Liver (tissue), 9 donors: ENCODE results near the gene BLOC1S1. TPM values are rescaled to one million over a fixed set of nuclear protein-coding genes. Genes with fewer than 3 reads are reported as not detected.

ENCODE experiments used
- DNase-seq: peaks from one replicate; pipeline ENCODE4 v3.0.0-alpha.2; 2017; ENCODE audit warnings: low spot score
- H3K27ac ChIP-seq, 2 donors: one replicate each; pipeline ENCODE4 v1.7.0; 2013; ENCODE audit warnings: inconsistent platforms in 2 of 2, low read length in 2 of 2, control low read depth in 1 of 2, low read depth in 1 of 2, mild to moderate bottlenecking in 1 of 2
- H3K27me3 ChIP-seq, 4 donors: one replicate each; pipeline versions ENCODE4 v1.6.1 to v1.7.0; 2013; ENCODE audit warnings: low read length in 3 of 4, inconsistent platforms in 1 of 4, mild to moderate bottlenecking in 1 of 4, moderate library complexity in 1 of 4; ENCODE audit not compliant: control insufficient read depth in 4 of 4, insufficient read depth in 4 of 4
- H3K36me3 ChIP-seq, 4 donors: one replicate each; pipeline versions ENCODE4 v1.6.1 to v1.7.0; 2013; ENCODE audit warnings: low read length in 3 of 4, mild to moderate bottlenecking in 3 of 4, low read depth in 1 of 4, moderate library complexity in 1 of 4; ENCODE audit not compliant: control insufficient read depth in 4 of 4, insufficient read depth in 3 of 4
- H3K4me1 ChIP-seq, 4 donors: one replicate each; pipeline versions ENCODE4 v1.6.1 to v1.7.0; 2013; ENCODE audit warnings: low read length in 3 of 4, mild to moderate bottlenecking in 3 of 4, moderate library complexity in 1 of 4; ENCODE audit not compliant: control insufficient read depth in 4 of 4, insufficient read depth in 4 of 4
- H3K4me3 ChIP-seq, 3 donors: one replicate each; pipeline versions ENCODE4 v1.6.1 to v1.7.0; 2013; ENCODE audit warnings: low read length in 3 of 3, control low read depth in 1 of 3, low read depth in 1 of 3, mild to moderate bottlenecking in 1 of 3
- H3K9ac ChIP-seq, 2 donors: one replicate each; pipeline ENCODE4 v1.7.0; 2013; ENCODE audit warnings: low read length in 2 of 2, mild to moderate bottlenecking in 2 of 2, moderate library complexity in 2 of 2, control low read depth in 1 of 2, low read depth in 1 of 2
- H3K9me3 ChIP-seq, 4 donors: one replicate each; pipeline versions ENCODE4 v1.6.1 to v1.7.0; 2013; ENCODE audit warnings: low read length in 3 of 4; ENCODE audit not compliant: control insufficient read depth in 4 of 4
- EGR1 ChIP-seq, 2 donors: IDR thresholded peaks; 2 replicates each; pipeline ENCODE4 v1.6.1; 2016 to 2018; ENCODE audit warnings: antibody characterized with exemption in 2 of 2, low read depth in 2 of 2
- FOXA1 ChIP-seq: IDR thresholded peaks from 2 replicates; pipeline ENCODE4 v1.6.1; 2016; ENCODE audit warnings: antibody characterized with exemption
- FOXA2 ChIP-seq: IDR thresholded peaks from 2 replicates; pipeline ENCODE4 v1.6.1; 2016; ENCODE audit warnings: antibody characterized with exemption
- GABPA ChIP-seq, 2 donors: IDR thresholded peaks in 1 of 2; conservative IDR thresholded peaks in 1 of 2; 2 replicates each; pipeline ENCODE4 v1.6.1; 2016; ENCODE audit warnings: antibody characterized with exemption in 2 of 2, mild to moderate bottlenecking in 1 of 2, moderate library complexity in 1 of 2
- HNF4A ChIP-seq, 2 donors: conservative IDR thresholded peaks; 2 replicates each; pipeline ENCODE4 v1.6.1; 2016; ENCODE audit warnings: antibody characterized with exemption in 2 of 2, mild to moderate bottlenecking in 2 of 2
- HNF4G ChIP-seq: IDR thresholded peaks from 2 replicates; pipeline ENCODE4 v1.6.1; 2016; ENCODE audit warnings: antibody characterized with exemption
- JUND ChIP-seq, 2 donors: IDR thresholded peaks; 2 replicates each; pipeline ENCODE4 v1.6.1; 2016; ENCODE audit warnings: antibody characterized with exemption in 2 of 2
- NR2F2 ChIP-seq: IDR thresholded peaks from 2 replicates; pipeline ENCODE4 v1.6.1; 2016; ENCODE audit warnings: antibody characterized with exemption
- RAD21 ChIP-seq, 2 donors: IDR thresholded peaks; 2 replicates each; pipeline ENCODE4 v1.6.1; 2016; ENCODE audit warnings: antibody characterized with exemption in 2 of 2, mild to moderate bottlenecking in 2 of 2
- RXRA ChIP-seq, 2 donors: IDR thresholded peaks; 2 replicates each; pipeline ENCODE4 v1.6.1; 2017 to 2018; ENCODE audit warnings: antibody characterized with exemption in 2 of 2, mild to moderate bottlenecking in 1 of 2
- SP1 ChIP-seq: IDR thresholded peaks from 2 replicates; pipeline ENCODE4 v1.6.1; 2018; ENCODE audit warnings: antibody characterized with exemption, mild to moderate bottlenecking
- TAF1 ChIP-seq: conservative IDR thresholded peaks from 2 replicates; pipeline ENCODE4 v1.6.1; 2016; ENCODE audit warnings: antibody characterized with exemption, mild to moderate bottlenecking
- YY1 ChIP-seq: IDR thresholded peaks from 2 replicates; pipeline ENCODE4 v1.6.1; 2016; ENCODE audit warnings: antibody characterized with exemption, mild to moderate bottlenecking
- WGBS: extraction: QIAGEN DNeasy Blood & Tissue Kit; methylation state at CpG from one replicate; pipeline ENCODE4 v1.1.7; 2013; 5-methylcytosine and 5-hydroxymethylcytosine counted together
- polyA plus RNA-seq, 2 donors: library from polyadenylated mRNA; stranded (reverse) in 1 of 2; unstranded in 1 of 2; fragments of 200-250 nt in 1 of 2; fragments of >200 nt in 1 of 2; fragmentation: Nextera tagmentation in 1 of 2; extraction: Ambion mirVana in 1 of 2; gene quantifications; one replicate each; pipeline versions ENCODE4 v1.2.1 to v1.2.3, GENCODE V29; 2013 to 2015
- total RNA-seq, 2 donors: library from RNA; depleted of rRNA; stranded (reverse); fragments of >200 nt; gene quantifications; one replicate each; pipeline ENCODE4 v1.2.3, GENCODE V29; 2014
- TF ChIP-seq, protein P1 (sequence below): IDR thresholded peaks from 2 replicates; pipeline ENCODE4 v1.6.1; 2016; ENCODE audit warnings: antibody characterized with exemption
- TF ChIP-seq, protein P2 (sequence below): IDR thresholded peaks from 2 replicates; pipeline ENCODE4 v1.6.1; 2016; ENCODE audit warnings: antibody characterized with exemption
- TF ChIP-seq, protein P3 (sequence below): IDR thresholded peaks from 2 replicates; pipeline ENCODE4 v1.6.1; 2016; ENCODE audit warnings: antibody characterized with exemption, mild to moderate bottlenecking
- TF ChIP-seq, protein P4 (sequence below): IDR thresholded peaks from 2 replicates; pipeline ENCODE4 v1.6.1; 2016; ENCODE audit warnings: antibody characterized with exemption
- TF ChIP-seq, protein P5 (sequence below): fragments of 150-350 bp; IDR thresholded peaks from 2 replicates; pipeline ENCODE4 v1.5.1; 2017; ENCODE audit warnings: improper control_type of control experiment, low read depth, low read length; ENCODE audit not compliant: missing input control
- donor health status: healthy.
- donor health status: healthy.
- donor health status: healthy.
- donor health status: healthy.
- donor health status: healthy.

The BLOC1S1 gene
- total and polyA plus RNA-seq, 4 donors = 43.7 to 150 (median 115) TPM

DNA sequence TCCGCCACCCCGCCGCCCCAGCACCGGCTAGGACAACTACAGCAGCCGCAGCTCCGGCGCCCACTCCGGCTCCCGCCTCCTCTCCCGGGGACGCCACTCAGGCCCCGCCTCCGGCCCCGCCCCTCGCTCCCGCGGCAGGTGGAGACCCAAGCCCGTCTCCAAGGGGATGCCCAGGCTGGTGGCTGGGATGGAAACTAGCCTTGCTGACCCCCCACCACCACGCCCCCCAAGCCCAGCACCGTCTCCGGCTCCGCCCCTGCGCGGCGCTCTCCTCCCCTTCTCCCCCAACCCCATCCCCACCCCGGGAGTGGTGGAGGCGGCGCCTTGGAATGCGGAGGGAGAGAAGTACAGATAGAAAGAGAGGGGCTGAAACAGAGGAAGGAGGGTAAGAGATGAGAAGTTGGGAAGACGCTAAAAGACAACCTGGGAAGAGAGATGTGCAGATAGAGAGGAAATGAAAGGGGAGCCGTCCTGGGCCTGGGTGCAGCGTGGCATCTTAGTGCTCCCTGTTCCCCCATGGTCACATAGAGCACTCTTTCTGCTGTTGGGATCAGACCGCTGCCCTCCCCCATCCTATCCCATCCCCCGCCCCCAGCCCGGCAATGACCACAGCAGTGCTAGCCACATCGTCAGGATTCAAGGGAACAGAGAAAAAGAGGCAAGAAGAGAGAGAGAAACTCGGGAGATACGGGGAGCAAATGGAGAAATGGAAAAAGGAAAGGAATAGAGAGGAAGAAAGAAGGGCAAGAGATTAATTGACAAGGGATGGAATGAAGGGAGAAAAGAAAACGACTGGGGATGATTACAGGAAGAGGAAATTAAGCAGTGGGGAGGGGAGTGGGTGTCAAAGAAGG lies 7.8 kb upstream of the BLOC1S1 start, which contains the start of gene ITGA7 (continued):
- TF ChIP-seq, protein P1, sequence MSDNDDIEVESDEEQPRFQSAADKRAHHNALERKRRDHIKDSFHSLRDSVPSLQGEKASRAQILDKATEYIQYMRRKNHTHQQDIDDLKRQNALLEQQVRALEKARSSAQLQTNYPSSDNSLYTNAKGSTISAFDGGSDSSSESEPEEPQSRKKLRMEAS = no peak
- TF ChIP-seq YY1 (no peak), JUND (IDR thresholded peaks at IDR 0.05) (no peak), RXRA (IDR thresholded peaks at IDR 0.05) (no peak)

DNA sequence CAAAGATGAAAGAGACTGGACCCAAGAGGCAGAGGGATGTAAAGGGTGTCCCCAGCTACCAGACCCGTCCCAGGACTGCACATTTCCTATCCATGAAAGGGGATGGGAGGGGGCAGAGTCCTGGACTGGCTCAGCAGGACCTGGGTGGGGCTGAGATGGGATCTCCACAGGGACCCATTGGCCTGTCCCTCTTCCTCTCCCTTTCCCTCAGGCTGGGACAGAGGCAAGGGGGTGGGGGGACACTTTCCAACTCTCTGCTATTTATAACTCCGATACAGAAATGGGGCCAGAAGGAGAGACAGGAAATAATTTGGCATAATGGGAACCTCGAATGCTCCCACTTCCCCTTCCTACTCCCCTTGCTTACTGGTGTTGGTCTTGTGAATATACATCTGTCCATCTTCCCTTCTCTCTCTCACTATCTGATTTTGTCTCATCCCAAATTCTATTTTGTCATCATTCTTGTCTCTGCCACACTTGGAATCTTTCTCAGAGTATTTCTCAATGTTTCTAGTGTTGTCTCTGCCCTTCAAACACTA lies 7.1 kb upstream of the BLOC1S1 start:
- peaks cover 5 to 16% (median 12%) of the 10 kb centered on the region in 4 donors for H3K4me1 ChIP-seq
- no peaks in the 10 kb centered on the region for H3K36me3 ChIP-seq
- H3K4me3 ChIP-seq = no peak overlapping the region
- H3K9me3 ChIP-seq = no peaks in the 10 kb centered on the region
- H3K9ac ChIP-seq = no peak overlapping the region
- no peak overlapping the region for H3K27ac ChIP-seq
- DNase-seq = no peak
- no peak for TF ChIP-seq NR2F2
- TF ChIP-seq JUND (IDR thresholded peaks at IDR 0.05) = no peak
- TF ChIP-seq YY1 = no peak
- no peak for TF ChIP-seq FOXA2
- no peak for TF ChIP-seq RXRA (IDR thresholded peaks at IDR 0.05)
- no peak for TF ChIP-seq EGR1 (IDR thresholded peaks at IDR 0.05; ENCODE audit: low read depth in 2 of 2)
- TF ChIP-seq, protein P2, sequence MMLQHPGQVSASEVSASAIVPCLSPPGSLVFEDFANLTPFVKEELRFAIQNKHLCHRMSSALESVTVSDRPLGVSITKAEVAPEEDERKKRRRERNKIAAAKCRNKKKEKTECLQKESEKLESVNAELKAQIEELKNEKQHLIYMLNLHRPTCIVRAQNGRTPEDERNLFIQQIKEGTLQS = no peak
- TF ChIP-seq, protein P3, sequence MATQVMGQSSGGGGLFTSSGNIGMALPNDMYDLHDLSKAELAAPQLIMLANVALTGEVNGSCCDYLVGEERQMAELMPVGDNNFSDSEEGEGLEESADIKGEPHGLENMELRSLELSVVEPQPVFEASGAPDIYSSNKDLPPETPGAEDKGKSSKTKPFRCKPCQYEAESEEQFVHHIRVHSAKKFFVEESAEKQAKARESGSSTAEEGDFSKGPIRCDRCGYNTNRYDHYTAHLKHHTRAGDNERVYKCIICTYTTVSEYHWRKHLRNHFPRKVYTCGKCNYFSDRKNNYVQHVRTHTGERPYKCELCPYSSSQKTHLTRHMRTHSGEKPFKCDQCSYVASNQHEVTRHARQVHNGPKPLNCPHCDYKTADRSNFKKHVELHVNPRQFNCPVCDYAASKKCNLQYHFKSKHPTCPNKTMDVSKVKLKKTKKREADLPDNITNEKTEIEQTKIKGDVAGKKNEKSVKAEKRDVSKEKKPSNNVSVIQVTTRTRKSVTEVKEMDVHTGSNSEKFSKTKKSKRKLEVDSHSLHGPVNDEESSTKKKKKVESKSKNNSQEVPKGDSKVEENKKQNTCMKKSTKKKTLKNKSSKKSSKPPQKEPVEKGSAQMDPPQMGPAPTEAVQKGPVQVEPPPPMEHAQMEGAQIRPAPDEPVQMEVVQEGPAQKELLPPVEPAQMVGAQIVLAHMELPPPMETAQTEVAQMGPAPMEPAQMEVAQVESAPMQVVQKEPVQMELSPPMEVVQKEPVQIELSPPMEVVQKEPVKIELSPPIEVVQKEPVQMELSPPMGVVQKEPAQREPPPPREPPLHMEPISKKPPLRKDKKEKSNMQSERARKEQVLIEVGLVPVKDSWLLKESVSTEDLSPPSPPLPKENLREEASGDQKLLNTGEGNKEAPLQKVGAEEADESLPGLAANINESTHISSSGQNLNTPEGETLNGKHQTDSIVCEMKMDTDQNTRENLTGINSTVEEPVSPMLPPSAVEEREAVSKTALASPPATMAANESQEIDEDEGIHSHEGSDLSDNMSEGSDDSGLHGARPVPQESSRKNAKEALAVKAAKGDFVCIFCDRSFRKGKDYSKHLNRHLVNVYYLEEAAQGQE = no peak
- TF ChIP-seq, protein P4, sequence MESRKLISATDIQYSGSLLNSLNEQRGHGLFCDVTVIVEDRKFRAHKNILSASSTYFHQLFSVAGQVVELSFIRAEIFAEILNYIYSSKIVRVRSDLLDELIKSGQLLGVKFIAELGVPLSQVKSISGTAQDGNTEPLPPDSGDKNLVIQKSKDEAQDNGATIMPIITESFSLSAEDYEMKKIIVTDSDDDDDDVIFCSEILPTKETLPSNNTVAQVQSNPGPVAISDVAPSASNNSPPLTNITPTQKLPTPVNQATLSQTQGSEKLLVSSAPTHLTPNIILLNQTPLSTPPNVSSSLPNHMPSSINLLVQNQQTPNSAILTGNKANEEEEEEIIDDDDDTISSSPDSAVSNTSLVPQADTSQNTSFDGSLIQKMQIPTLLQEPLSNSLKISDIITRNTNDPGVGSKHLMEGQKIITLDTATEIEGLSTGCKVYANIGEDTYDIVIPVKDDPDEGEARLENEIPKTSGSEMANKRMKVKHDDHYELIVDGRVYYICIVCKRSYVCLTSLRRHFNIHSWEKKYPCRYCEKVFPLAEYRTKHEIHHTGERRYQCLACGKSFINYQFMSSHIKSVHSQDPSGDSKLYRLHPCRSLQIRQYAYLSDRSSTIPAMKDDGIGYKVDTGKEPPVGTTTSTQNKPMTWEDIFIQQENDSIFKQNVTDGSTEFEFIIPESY = no peak
- TF ChIP-seq, protein P1 = no peak
- no peak for TF ChIP-seq HNF4A (conservative IDR thresholded peaks at IDR 0.05)
- TF ChIP-seq TAF1 = no peak
- no peak for TF ChIP-seq HNF4G
- TF ChIP-seq, protein P5, sequence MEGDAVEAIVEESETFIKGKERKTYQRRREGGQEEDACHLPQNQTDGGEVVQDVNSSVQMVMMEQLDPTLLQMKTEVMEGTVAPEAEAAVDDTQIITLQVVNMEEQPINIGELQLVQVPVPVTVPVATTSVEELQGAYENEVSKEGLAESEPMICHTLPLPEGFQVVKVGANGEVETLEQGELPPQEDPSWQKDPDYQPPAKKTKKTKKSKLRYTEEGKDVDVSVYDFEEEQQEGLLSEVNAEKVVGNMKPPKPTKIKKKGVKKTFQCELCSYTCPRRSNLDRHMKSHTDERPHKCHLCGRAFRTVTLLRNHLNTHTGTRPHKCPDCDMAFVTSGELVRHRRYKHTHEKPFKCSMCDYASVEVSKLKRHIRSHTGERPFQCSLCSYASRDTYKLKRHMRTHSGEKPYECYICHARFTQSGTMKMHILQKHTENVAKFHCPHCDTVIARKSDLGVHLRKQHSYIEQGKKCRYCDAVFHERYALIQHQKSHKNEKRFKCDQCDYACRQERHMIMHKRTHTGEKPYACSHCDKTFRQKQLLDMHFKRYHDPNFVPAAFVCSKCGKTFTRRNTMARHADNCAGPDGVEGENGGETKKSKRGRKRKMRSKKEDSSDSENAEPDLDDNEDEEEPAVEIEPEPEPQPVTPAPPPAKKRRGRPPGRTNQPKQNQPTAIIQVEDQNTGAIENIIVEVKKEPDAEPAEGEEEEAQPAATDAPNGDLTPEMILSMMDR = no peak
- TF ChIP-seq SP1 = no peak
- no peak for TF ChIP-seq GABPA (IDR thresholded peaks at IDR 0.05 in 1 of 2, conservative IDR thresholded peaks at IDR 0.05 in 1 of 2)
- no peak for TF ChIP-seq FOXA1
- TF ChIP-seq RAD21 (IDR thresholded peaks at IDR 0.05) = no peak
- no peaks in the 10 kb centered on the region for H3K27me3 ChIP-seq
- 56% methylated on average over 3 of the region's 3 CpGs for WGBS
